ENCODE data around the gene ABCC8.

- TF ChIP-seq CTCF (IDR thresholded peaks at IDR 0.05; ENCODE audit: low read length), result no peak
- no peak for TF ChIP-seq EZH2 (IDR thresholded peaks at IDR 0.05; ENCODE audit: borderline replicate concordance, low read length)
Measured at GRCh38 chr11:17343907-17344306, 132.7 kb downstream of the ABCC8 start.

Measured in OCI-LY1 (cell line).